ENCODE data around the gene SCRT2. TPM values are rescaled to one million over a fixed set of nuclear protein-coding genes. Genes with fewer than 3 reads are reported as not detected.
A peak's percentile ranks its signal among the peaks of the same experiment; 100 is the strongest.

Gene SCRT2
- polyA plus RNA-seq, 6 donors from 2014 or later, result not detected

GRCh38 chr20:622161-622560, 53.4 kb downstream of the SCRT2 start:
- ATAC-seq (ENCODE audit: low read depth in 2 of 2), result no peak
- Mint-ChIP-seq H3K4me3 (no peak overlapping the region), H3K27ac (peak overlapping the region in 1 of 6 donors; percentile 13), H3K4me1 (no peaks in the 10 kb centered on the region), H3K9me3 (peaks cover 6 to 19% (median 9%) of the 10 kb centered on the region in 7 donors), H3K27me3 (peaks cover 25 to 71% (median 52%) of the 10 kb centered on the region in 3 donors), H3K36me3 (peaks cover 4 to 12% of the 10 kb centered on the region in 2 donors)
- no peak for DNase-seq

DNA sequence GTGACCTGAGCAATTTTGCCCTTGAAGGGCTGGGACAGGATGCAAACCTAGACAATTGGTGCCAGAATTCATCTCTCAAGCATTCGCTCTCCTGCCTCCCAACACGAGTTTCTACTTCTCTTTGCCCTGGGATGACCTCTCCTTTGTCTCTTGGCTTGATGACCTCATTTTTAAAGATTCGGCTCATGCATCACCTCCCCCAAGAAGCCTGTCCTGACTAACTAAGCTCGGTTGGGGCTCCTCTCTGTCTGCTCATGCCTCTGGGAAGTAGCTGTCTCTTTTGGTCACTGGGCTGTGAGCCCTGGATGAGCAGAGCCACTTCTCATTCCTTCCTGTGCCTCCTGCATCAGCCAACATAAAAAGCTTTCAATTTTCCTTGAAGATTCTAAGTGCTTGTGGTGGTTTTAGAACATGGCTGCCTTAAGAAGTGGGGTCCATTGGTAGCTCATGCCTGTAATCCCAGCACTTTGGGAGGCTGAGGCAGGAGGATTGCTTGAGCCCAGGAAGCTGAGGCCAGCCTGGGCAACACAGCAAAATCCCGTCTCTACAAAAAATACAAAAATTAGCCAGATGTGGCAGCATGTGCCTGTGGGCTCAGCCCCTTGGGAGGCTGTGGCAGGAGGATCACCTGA, 54.4 kb downstream of the SCRT2 start:
- Mint-ChIP-seq H3K36me3 (peaks cover 4 to 13% of the 10 kb centered on the region in 2 donors), H3K9me3 (peaks cover 6 to 19% (median 9%) of the 10 kb centered on the region in 7 donors), H3K27me3 (peaks cover 21 to 67% (median 52%) of the 10 kb centered on the region in 3 donors), H3K4me1 (no peaks in the 10 kb centered on the region), H3K4me3 (no peak overlapping the region), H3K27ac (no peak overlapping the region)
- DNase-seq (no peak), ATAC-seq (ENCODE audit: low read depth in 2 of 2) (no peak)

GRCh38 chr20:620246-620645, 55.4 kb downstream of the SCRT2 start:
- DNase-seq, result no peak
- H3K4me3 Mint-ChIP-seq, result no peak overlapping the region
- peaks cover 21 to 63% (median 52%) of the 10 kb centered on the region in 3 donors for H3K27me3 Mint-ChIP-seq
- no peak for ATAC-seq (ENCODE audit: low read depth in 2 of 2)
- H3K4me1 Mint-ChIP-seq, result no peaks in the 10 kb centered on the region
- H3K27ac Mint-ChIP-seq, result peak overlapping the region in 1 of 6 donors; percentile 72
- peaks cover 4 to 13% of the 10 kb centered on the region in 2 donors for H3K36me3 Mint-ChIP-seq
- peaks cover 4 to 19% (median 9%) of the 10 kb centered on the region in 7 donors for H3K9me3 Mint-ChIP-seq

- Mint-ChIP-seq H3K36me3 (peaks cover 4 to 13% of the 10 kb centered on the region in 2 donors), H3K27ac (no peak overlapping the region), H3K9me3 (peaks cover 4 to 19% (median 11%) of the 10 kb centered on the region in 7 donors), H3K27me3 (peaks cover 21 to 71% (median 62%) of the 10 kb centered on the region in 3 donors), H3K4me3 (no peak overlapping the region), H3K4me1 (peaks cover 0 to 3% (median 0%) of the 10 kb centered on the region in 3 donors)
- ATAC-seq (ENCODE audit: low read depth in 2 of 2), result no peak
- no peak for DNase-seq
Observed at GRCh38 chr20:618980-619379, 56.6 kb downstream of the SCRT2 start.

- Mint-ChIP-seq H3K4me1 (peaks cover 0 to 3% (median 0%) of the 10 kb centered on the region in 3 donors), H3K27me3 (peaks cover 21 to 76% (median 70%) of the 10 kb centered on the region in 3 donors), H3K4me3 (no peak overlapping the region), H3K27ac (no peak overlapping the region), H3K9me3 (peaks cover 4 to 19% (median 11%) of the 10 kb centered on the region in 7 donors), H3K36me3 (peaks cover 4 to 13% of the 10 kb centered on the region in 2 donors)
- ATAC-seq (ENCODE audit: low read depth in 2 of 2) (no peak), DNase-seq (no peak)
Observed at GRCh38 chr20:617934-618690, 57.5 kb downstream of the SCRT2 start.

- ATAC-seq (ENCODE audit: low read depth in 2 of 2) (no peak), DNase-seq (no peak)
- Mint-ChIP-seq H3K9me3 (peaks cover 4 to 19% (median 11%) of the 10 kb centered on the region in 7 donors), H3K27ac (no peak overlapping the region), H3K27me3 (peaks cover 29 to 78% (median 75%) of the 10 kb centered on the region in 3 donors), H3K4me3 (no peak overlapping the region), H3K36me3 (peaks cover 4 to 13% of the 10 kb centered on the region in 2 donors), H3K4me1 (peaks cover 8 to 15% (median 11%) of the 10 kb centered on the region in 3 donors)
Observed at GRCh38 chr20:615514-615913, 60.1 kb downstream of the SCRT2 start.

GRCh38 chr20:611843-612185, 63.8 kb downstream of the SCRT2 start:
- ATAC-seq (ENCODE audit: low read depth in 2 of 2) (no peak), DNase-seq (no peak)
- peaks cover 9 to 16% (median 11%) of the 10 kb centered on the region in 3 donors for H3K4me1 Mint-ChIP-seq
- H3K4me3 Mint-ChIP-seq, result peak overlapping the region in 3 of 8 donors; percentile 3 to 50 (median 50)
- H3K9me3 Mint-ChIP-seq, result peaks cover 0 to 4% (median 0%) of the 10 kb centered on the region in 7 donors
- H3K36me3 Mint-ChIP-seq, result no peaks in the 10 kb centered on the region
- no peak overlapping the region for H3K27ac Mint-ChIP-seq
- peaks cover 39 to 69% (median 66%) of the 10 kb centered on the region in 3 donors for H3K27me3 Mint-ChIP-seq

Other genes starting within 250 kb of the SCRT2 start
- gene TBC1D20, start 213.3 kb downstream of the SCRT2 start, polyA plus RNA-seq (ENCODE audit: low read depth in 6 of 6), result 10 to 100 TPM; 16.0 to 24.6 (median 18.6) TPM
- gene CSNK2A1, start 132.0 kb downstream of the SCRT2 start, polyA plus RNA-seq (ENCODE audit: low read depth in 6 of 6), result 10 to 100 TPM; 47.4 to 78.4 (median 63.2) TPM
- gene TCF15, start 65.5 kb downstream of the SCRT2 start, polyA plus RNA-seq (ENCODE audit: low read depth in 6 of 6), result not detected
- under 1 TPM in 5 of 6 donors, not detected in 1; 0.14 to 0.82 (median 0.68) TPM for gene SRXN1, start 22.6 kb downstream of the SCRT2 start, polyA plus RNA-seq (ENCODE audit: low read depth in 6 of 6)
- not detected for gene SLC52A3, start 92.7 kb upstream of the SCRT2 start, polyA plus RNA-seq (ENCODE audit: low read depth in 6 of 6)
- gene FAM110A, start 157.9 kb upstream of the SCRT2 start, polyA plus RNA-seq (ENCODE audit: low read depth in 6 of 6), result 10 to 100 TPM in 4 of 6 donors, 1 to 10 TPM in 2; 8.9 to 18.9 (median 12.4) TPM
- gene ANGPT4, start 240.5 kb upstream of the SCRT2 start, polyA plus RNA-seq (ENCODE audit: low read depth in 6 of 6), result not detected

Measured in naive B cell (primary cell).